HepG2 (cell line): ENCODE measurements around the gene CCNDBP1.

Experiments
- CTCF ChIP-seq: sonication (generic); formaldehyde crosslinking; IDR thresholded peaks from 2 replicates; pipeline ENCODE4 v1.5.0; 2020; ENCODE audit warnings: mild to moderate bottlenecking, missing genetic modification reagents, moderate library complexity
- JUN ChIP-seq: sonication (generic); formaldehyde crosslinking; IDR thresholded peaks from 2 replicates; pipeline ENCODE4 v1.4.0; 2020; ENCODE audit warnings: mild to moderate bottlenecking, missing genetic modification reagents
- POLR2A ChIP-seq, 2 experiments: IDR thresholded peaks; 2 replicates each; pipeline ENCODE4 v1.6.1; 2011; ENCODE audit warnings: low read depth in 2 of 2, low read length in 2 of 2, mild to moderate bottlenecking in 1 of 2, moderate library complexity in 1 of 2; ENCODE audit not compliant: insufficient read depth in 1 of 2
- RAD21 ChIP-seq: fragments of 450-650 bp; formaldehyde crosslinking; IDR thresholded peaks from 2 replicates; pipeline ENCODE4 v1.5.0; 2020; ENCODE audit warnings: mild to moderate bottlenecking
- SP1 ChIP-seq, 2 experiments: fragments of 450-650 bp in 1 of 2; sonication (generic) in 1 of 2; formaldehyde crosslinking in 1 of 2; IDR thresholded peaks; 2 replicates each; pipeline versions ENCODE4 v1.4.0 to v1.6.1; 2016 to 2020; ENCODE audit warnings: missing genetic modification reagents in 1 of 2
- USF2 ChIP-seq, 2 experiments: sonication (generic) in 1 of 2; formaldehyde crosslinking in 1 of 2; IDR thresholded peaks; 2 replicates each; pipeline versions ENCODE4 v1.5.1 to v1.6.1; 2011 to 2020; ENCODE audit warnings: borderline replicate concordance in 1 of 2, low read depth in 1 of 2, low read length in 1 of 2, mild to moderate bottlenecking in 1 of 2, missing genetic modification reagents in 1 of 2, moderate library complexity in 1 of 2
- YY1 ChIP-seq: IDR thresholded peaks from 2 replicates; pipeline ENCODE4 v1.6.1; 2011; ENCODE audit warnings: low read length, low read depth, moderate library complexity, mild to moderate bottlenecking; ENCODE audit not compliant: insufficient read depth, insufficient replicate concordance
- ZBTB26 ChIP-seq: IDR thresholded peaks from 2 replicates; pipeline ENCODE4 v1.6.1; 2016; ENCODE audit warnings: missing compliant biosample characterization, missing genetic modification reagents, borderline replicate concordance
- ZNF280D ChIP-seq: sonication (generic); formaldehyde crosslinking; IDR thresholded peaks from 2 replicates; pipeline ENCODE4 v1.5.1; 2020; ENCODE audit warnings: mild to moderate bottlenecking, missing genetic modification reagents

DNA sequence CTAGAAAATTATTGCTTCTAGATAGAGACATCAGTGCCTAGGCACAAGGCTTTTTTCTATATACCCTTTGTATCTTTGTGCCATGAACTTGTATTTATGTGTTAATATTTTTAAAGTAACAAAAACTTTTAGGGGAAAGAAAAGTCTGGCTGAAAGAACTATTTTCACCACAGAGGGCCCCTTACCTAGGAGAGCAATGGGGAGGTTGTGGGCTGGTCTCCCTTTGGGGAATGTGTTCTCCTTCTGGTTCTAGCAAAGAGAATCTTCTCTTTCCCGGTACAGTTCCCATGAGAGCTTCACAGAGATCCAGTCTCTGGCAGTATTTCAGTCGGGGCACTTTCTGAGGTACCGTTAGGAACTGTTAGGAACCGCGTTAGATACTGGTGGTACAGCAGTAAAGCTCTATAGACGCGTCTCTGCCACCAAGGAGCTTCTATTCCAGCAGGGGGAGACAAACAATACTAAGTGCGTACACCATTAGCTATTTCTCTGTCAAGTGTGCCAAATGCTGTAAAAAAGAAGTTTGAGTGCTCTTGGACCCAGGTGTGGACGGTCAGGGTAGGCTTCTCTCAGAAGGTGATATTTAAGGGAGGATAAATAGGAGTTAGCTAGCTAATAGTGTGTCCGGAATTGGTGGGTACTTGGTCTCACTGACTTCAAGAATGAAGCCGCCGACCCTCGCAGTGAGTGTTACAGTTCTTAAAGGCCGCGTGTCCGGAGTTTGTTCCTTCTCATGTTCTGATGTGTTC, 40.2 kb downstream of the CCNDBP1 start:
- TF ChIP-seq ZBTB26 (CRISPR knock-in tag) (no peak), SP1 (IDR thresholded peaks at IDR 0.05) (no peak), SP1 (CRISPR knock-in tag; IDR thresholded peaks at IDR 0.05) (no peak), USF2 (IDR thresholded peaks at IDR 0.05; ENCODE audit: low read depth, low read length) (no peak), USF2 (CRISPR knock-in tag; IDR thresholded peaks at IDR 0.05; ENCODE audit: borderline replicate concordance) (no peak), ZNF280D (CRISPR knock-in tag) (no peak), YY1 (no peak), CTCF (CRISPR knock-in tag) (peak; percentile 85), JUN (CRISPR knock-in tag) (no peak), RAD21 (CRISPR knock-in tag) (peak; percentile 60; the same call in 1 of the 2 replicates), POLR2A (IDR thresholded peaks at IDR 0.05; ENCODE audit: insufficient read depth in 1 of 2, low read depth in 2 of 2, low read length in 2 of 2) (no peak)
